HEK293 (cell line): ENCODE results near the gene RUFY2.

Source experiments
- BCL11A ChIP-seq: fragments of 450-650 bp; formaldehyde crosslinking; IDR thresholded peaks from 2 replicates; pipeline ENCODE4 v1.5.1; 2016; ENCODE audit warnings: low read depth, missing biosample characterization, missing genetic modification characterization
- FEZF1 ChIP-seq: fragments of 450-650 bp; formaldehyde crosslinking; IDR thresholded peaks from 2 replicates; pipeline ENCODE4 v1.5.1; 2016; ENCODE audit warnings: missing biosample characterization, missing genetic modification characterization
- HOXD13 ChIP-seq: sonication (generic); formaldehyde crosslinking; IDR thresholded peaks from 2 replicates; pipeline ENCODE4 v1.8.0; 2022; ENCODE audit warnings: missing genetic modification reagents, borderline replicate concordance
- IKZF3 ChIP-seq: fragments of 450-650 bp; IDR thresholded peaks from 2 replicates; pipeline ENCODE4 v1.5.0; 2018; ENCODE audit warnings: missing biosample characterization, mild to moderate bottlenecking, missing genetic modification characterization, moderate library complexity
- KLF16 ChIP-seq: fragments of 450-650 bp; formaldehyde crosslinking; IDR thresholded peaks from 2 replicates; pipeline ENCODE4 v1.5.1; 2017; ENCODE audit warnings: missing biosample characterization, missing genetic modification characterization
- RBAK ChIP-seq: fragments of 450-650 bp; formaldehyde crosslinking; IDR thresholded peaks from 2 replicates; pipeline ENCODE4 v1.5.1; 2016; ENCODE audit warnings: missing biosample characterization, missing genetic modification characterization
- SCRT1 ChIP-seq: fragments of 450-650 bp; formaldehyde crosslinking; IDR thresholded peaks from 2 replicates; pipeline ENCODE4 v1.5.1; 2016; ENCODE audit warnings: missing biosample characterization, missing genetic modification characterization, borderline replicate concordance
- SP3 ChIP-seq: fragments of 450-650 bp; formaldehyde crosslinking; IDR thresholded peaks from 2 replicates; pipeline ENCODE4 v1.5.1; 2016; ENCODE audit warnings: missing biosample characterization, missing genetic modification characterization
- TCF7L2 ChIP-seq: IDR thresholded peaks from 2 replicates; pipeline ENCODE4 v1.6.1; 2011; ENCODE audit warnings: low read depth, mild to moderate bottlenecking, inconsistent platforms, low read length, moderate library complexity, borderline replicate concordance
- TRIM28 ChIP-seq: IDR thresholded peaks from 2 replicates; pipeline ENCODE4 v1.6.1; 2011; ENCODE audit warnings: low read length, control low read depth, borderline replicate concordance
- ZIC2 ChIP-seq: fragments of 450-650 bp; formaldehyde crosslinking; IDR thresholded peaks from 2 replicates; pipeline ENCODE4 v1.5.1; 2016; ENCODE audit warnings: missing biosample characterization, missing genetic modification characterization
- ZNF146 ChIP-seq: fragments of 450-650 bp; formaldehyde crosslinking; IDR thresholded peaks from 2 replicates; pipeline ENCODE4 v1.5.1; 2016; ENCODE audit warnings: missing biosample characterization, missing genetic modification characterization
- ZNF16 ChIP-seq: fragments of 450-650 bp; formaldehyde crosslinking; IDR thresholded peaks from 2 replicates; pipeline ENCODE4 v1.5.1; 2016; ENCODE audit warnings: low read depth, missing biosample characterization, missing genetic modification characterization
- ZNF341 ChIP-seq: fragments of 450-650 bp; formaldehyde crosslinking; IDR thresholded peaks from 2 replicates; pipeline ENCODE4; 2016; ENCODE audit warnings: low read depth, missing biosample characterization, missing genetic modification characterization
- ZNF433 ChIP-seq: fragments of 450-650 bp; formaldehyde crosslinking; IDR thresholded peaks from 2 replicates; pipeline ENCODE4 v1.5.1; 2016; ENCODE audit warnings: missing biosample characterization, missing genetic modification characterization, low read depth
- ZNF530 ChIP-seq: fragments of 450-650 bp; formaldehyde crosslinking; IDR thresholded peaks from 2 replicates; pipeline ENCODE4 v1.5.1; 2016; ENCODE audit warnings: low read depth, missing biosample characterization, missing genetic modification characterization
- ZNF561 ChIP-seq: fragments of 450-650 bp; IDR thresholded peaks from 2 replicates; pipeline ENCODE4 v1.5.1; 2018; ENCODE audit warnings: missing biosample characterization, missing genetic modification characterization, borderline replicate concordance
- ZNF585B ChIP-seq: fragments of 450-650 bp; formaldehyde crosslinking; IDR thresholded peaks from 2 replicates; pipeline ENCODE4 v1.5.1; 2016; ENCODE audit warnings: missing biosample characterization, missing genetic modification characterization
- ZNF768 ChIP-seq: fragments of 450-650 bp; formaldehyde crosslinking; IDR thresholded peaks from 2 replicates; pipeline ENCODE4 v1.5.1; 2018; ENCODE audit warnings: missing biosample characterization, mild to moderate bottlenecking, missing genetic modification characterization
- ZNF785 ChIP-seq: fragments of 450-650 bp; formaldehyde crosslinking; IDR thresholded peaks from 2 replicates; pipeline ENCODE4 v1.5.1; 2016; ENCODE audit warnings: missing biosample characterization, missing genetic modification characterization
- ZNF791 ChIP-seq: fragments of 450-650 bp; formaldehyde crosslinking; IDR thresholded peaks from 2 replicates; pipeline ENCODE4 v1.5.1; 2016; ENCODE audit warnings: missing biosample characterization, missing genetic modification characterization
- ZNF792 ChIP-seq: fragments of 450-650 bp; formaldehyde crosslinking; IDR thresholded peaks from 2 replicates; pipeline ENCODE4 v1.5.1; 2016; ENCODE audit warnings: missing biosample characterization, missing genetic modification characterization
- ZNF843 ChIP-seq: fragments of 450-650 bp; formaldehyde crosslinking; IDR thresholded peaks from 2 replicates; pipeline ENCODE4 v1.5.1; 2016; ENCODE audit warnings: missing biosample characterization, missing genetic modification characterization
- TF ChIP-seq, protein P1 (sequence below): fragments of 450-650 bp; formaldehyde crosslinking; IDR thresholded peaks from 2 replicates; pipeline ENCODE4 v1.5.1; 2016; ENCODE audit warnings: missing biosample characterization, missing genetic modification characterization
- TF ChIP-seq, protein P2 (sequence below): fragments of 450-650 bp; formaldehyde crosslinking; IDR thresholded peaks from 2 replicates; pipeline ENCODE4 v1.5.1; 2016; ENCODE audit warnings: missing biosample characterization, missing genetic modification characterization
- TF ChIP-seq, protein P3 (sequence below): fragments of 450-650 bp; formaldehyde crosslinking; IDR thresholded peaks from 2 replicates; pipeline ENCODE4 v1.5.1; 2016; ENCODE audit warnings: missing biosample characterization, missing genetic modification characterization
- TF ChIP-seq, protein P4 (sequence below): fragments of 450-650 bp; formaldehyde crosslinking; IDR thresholded peaks from 2 replicates; pipeline ENCODE4 v1.5.1; 2017; ENCODE audit warnings: missing biosample characterization, missing genetic modification characterization
- TF ChIP-seq, protein P5 (sequence below): fragments of 450-650 bp; formaldehyde crosslinking; IDR thresholded peaks from 2 replicates; pipeline ENCODE4 v1.5.1; 2016; ENCODE audit warnings: missing biosample characterization, missing genetic modification characterization
- TF ChIP-seq, protein P6 (sequence below): fragments of 450-650 bp; formaldehyde crosslinking; IDR thresholded peaks from 2 replicates; pipeline ENCODE4 v1.5.1; 2016; ENCODE audit warnings: missing biosample characterization, missing genetic modification characterization
- TF ChIP-seq, protein P7 (sequence below): fragments of 450-650 bp; formaldehyde crosslinking; IDR thresholded peaks from 2 replicates; pipeline ENCODE4 v1.5.1; 2016; ENCODE audit warnings: missing biosample characterization, missing genetic modification characterization

The RUFY2 gene

DNA sequence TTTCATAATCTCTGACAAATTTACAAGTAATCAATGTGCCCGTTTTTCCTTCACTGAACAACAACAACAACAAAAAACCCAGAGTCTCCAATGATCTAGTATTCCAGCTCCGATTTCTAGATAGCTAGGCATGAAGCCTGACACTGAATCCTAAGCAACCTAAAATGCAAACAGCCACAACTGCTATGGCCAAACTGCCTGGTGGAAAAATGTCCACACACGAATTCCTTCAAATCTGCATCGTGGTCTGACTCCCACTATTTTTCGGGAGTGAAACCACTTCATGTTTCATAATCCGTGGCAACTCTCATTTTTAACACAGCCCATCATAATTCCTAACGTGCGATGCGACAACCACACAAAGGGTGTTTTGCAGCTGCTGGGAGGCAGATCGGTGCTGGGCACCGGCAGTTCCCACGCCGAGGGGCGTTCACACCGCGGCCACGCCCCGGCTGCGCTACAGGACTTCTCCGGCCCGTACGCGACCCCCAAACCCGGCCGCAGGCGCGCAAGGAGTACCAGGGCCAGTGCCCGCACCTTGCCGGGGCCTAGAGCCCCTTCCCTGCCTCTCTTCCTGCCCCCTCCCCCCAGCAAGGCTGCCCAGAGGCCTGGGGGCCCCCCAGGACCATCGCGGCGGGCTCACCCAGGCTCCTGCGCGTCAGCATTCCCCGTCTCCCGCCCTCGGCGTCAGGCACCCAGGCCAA, 814 bp downstream of the RUFY2 start (continued):
- TF ChIP-seq ZNF16: no peak
- TF ChIP-seq, protein P1, sequence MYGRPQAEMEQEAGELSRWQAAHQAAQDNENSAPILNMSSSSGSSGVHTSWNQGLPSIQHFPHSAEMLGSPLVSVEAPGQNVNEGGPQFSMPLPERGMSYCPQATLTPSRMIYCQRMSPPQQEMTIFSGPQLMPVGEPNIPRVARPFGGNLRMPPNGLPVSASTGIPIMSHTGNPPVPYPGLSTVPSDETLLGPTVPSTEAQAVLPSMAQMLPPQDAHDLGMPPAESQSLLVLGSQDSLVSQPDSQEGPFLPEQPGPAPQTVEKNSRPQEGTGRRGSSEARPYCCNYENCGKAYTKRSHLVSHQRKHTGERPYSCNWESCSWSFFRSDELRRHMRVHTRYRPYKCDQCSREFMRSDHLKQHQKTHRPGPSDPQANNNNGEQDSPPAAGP: no peak; the same call in 1 of the 2 replicates
- no peak for TF ChIP-seq TCF7L2
- peak; percentile 43; the same call in 1 of the 2 replicates for TF ChIP-seq KLF16 (tag by site-specific recombination)
- peak; percentile 32; the same call in 1 of the 2 replicates for TF ChIP-seq IKZF3
- no peak for TF ChIP-seq ZNF843 (tag by site-specific recombination)
- TF ChIP-seq ZNF792 (tag by site-specific recombination): no peak
- TF ChIP-seq, protein P2, sequence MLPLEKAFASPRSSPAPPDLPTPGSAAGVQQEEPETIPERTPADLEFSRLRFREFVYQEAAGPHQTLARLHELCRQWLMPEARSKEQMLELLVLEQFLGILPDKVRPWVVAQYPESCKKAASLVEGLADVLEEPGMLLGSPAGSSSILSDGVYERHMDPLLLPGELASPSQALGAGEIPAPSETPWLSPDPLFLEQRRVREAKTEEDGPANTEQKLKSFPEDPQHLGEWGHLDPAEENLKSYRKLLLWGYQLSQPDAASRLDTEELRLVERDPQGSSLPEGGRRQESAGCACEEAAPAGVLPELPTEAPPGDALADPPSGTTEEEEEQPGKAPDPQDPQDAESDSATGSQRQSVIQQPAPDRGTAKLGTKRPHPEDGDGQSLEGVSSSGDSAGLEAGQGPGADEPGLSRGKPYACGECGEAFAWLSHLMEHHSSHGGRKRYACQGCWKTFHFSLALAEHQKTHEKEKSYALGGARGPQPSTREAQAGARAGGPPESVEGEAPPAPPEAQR (tag by site-specific recombination): no peak
- TF ChIP-seq, protein P3, sequence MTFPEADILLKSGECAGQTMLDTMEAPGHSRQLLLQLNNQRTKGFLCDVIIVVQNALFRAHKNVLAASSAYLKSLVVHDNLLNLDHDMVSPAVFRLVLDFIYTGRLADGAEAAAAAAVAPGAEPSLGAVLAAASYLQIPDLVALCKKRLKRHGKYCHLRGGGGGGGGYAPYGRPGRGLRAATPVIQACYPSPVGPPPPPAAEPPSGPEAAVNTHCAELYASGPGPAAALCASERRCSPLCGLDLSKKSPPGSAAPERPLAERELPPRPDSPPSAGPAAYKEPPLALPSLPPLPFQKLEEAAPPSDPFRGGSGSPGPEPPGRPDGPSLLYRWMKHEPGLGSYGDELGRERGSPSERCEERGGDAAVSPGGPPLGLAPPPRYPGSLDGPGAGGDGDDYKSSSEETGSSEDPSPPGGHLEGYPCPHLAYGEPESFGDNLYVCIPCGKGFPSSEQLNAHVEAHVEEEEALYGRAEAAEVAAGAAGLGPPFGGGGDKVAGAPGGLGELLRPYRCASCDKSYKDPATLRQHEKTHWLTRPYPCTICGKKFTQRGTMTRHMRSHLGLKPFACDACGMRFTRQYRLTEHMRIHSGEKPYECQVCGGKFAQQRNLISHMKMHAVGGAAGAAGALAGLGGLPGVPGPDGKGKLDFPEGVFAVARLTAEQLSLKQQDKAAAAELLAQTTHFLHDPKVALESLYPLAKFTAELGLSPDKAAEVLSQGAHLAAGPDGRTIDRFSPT (tag by site-specific recombination): peak; percentile 75
- peak; percentile 53; the same call in 1 of the 2 replicates for TF ChIP-seq ZIC2
- TF ChIP-seq, protein P4, sequence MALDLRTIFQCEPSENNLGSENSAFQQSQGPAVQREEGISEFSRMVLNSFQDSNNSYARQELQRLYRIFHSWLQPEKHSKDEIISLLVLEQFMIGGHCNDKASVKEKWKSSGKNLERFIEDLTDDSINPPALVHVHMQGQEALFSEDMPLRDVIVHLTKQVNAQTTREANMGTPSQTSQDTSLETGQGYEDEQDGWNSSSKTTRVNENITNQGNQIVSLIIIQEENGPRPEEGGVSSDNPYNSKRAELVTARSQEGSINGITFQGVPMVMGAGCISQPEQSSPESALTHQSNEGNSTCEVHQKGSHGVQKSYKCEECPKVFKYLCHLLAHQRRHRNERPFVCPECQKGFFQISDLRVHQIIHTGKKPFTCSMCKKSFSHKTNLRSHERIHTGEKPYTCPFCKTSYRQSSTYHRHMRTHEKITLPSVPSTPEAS (tag by site-specific recombination): no peak
- no peak for TF ChIP-seq ZNF530 (tag by site-specific recombination)
- TF ChIP-seq, protein P5, sequence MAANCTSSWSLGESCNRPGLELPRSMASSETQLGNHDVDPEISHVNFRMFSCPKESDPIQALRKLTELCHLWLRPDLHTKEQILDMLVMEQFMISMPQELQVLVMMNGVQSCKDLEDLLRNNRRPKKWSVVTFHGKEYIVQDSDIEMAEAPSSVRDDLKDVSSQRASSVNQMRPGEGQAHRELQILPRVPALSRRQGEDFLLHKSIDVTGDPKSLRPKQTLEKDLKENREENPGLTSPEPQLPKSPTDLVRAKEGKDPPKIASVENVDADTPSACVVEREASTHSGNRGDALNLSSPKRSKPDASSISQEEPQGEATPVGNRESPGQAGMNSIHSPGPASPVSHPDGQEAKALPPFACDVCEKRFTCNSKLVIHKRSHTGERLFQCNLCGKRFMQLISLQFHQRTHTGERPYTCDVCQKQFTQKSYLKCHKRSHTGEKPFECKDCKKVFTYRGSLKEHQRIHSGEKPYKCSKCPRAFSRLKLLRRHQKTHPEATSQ (tag by site-specific recombination): no peak
- no peak for TF ChIP-seq FEZF1 (tag by site-specific recombination)
- peak; percentile 72 for TF ChIP-seq SP3 (tag by site-specific recombination)
- TF ChIP-seq ZNF768 (tag by site-specific recombination): no peak
- TF ChIP-seq ZNF785 (tag by site-specific recombination): no peak
- TF ChIP-seq ZNF561 (tag by site-specific recombination): 0 out of 2 replicates have a peak, but pooled peaks have one; percentile 14
- TF ChIP-seq ZNF433 (tag by site-specific recombination): no peak
- no peak for TF ChIP-seq HOXD13 (CRISPR knock-in tag)
- no peak for TF ChIP-seq ZNF146
- TF ChIP-seq, protein P6, sequence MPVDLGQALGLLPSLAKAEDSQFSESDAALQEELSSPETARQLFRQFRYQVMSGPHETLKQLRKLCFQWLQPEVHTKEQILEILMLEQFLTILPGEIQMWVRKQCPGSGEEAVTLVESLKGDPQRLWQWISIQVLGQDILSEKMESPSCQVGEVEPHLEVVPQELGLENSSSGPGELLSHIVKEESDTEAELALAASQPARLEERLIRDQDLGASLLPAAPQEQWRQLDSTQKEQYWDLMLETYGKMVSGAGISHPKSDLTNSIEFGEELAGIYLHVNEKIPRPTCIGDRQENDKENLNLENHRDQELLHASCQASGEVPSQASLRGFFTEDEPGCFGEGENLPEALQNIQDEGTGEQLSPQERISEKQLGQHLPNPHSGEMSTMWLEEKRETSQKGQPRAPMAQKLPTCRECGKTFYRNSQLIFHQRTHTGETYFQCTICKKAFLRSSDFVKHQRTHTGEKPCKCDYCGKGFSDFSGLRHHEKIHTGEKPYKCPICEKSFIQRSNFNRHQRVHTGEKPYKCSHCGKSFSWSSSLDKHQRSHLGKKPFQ (tag by site-specific recombination): peak; percentile 100
- TF ChIP-seq TRIM28: no peak
- no peak for TF ChIP-seq RBAK (tag by site-specific recombination)
- TF ChIP-seq ZNF585B (tag by site-specific recombination): no peak
- no peak for TF ChIP-seq BCL11A (tag by site-specific recombination)
- TF ChIP-seq ZNF341 (tag by site-specific recombination): peak; percentile 71
- TF ChIP-seq, protein P7, sequence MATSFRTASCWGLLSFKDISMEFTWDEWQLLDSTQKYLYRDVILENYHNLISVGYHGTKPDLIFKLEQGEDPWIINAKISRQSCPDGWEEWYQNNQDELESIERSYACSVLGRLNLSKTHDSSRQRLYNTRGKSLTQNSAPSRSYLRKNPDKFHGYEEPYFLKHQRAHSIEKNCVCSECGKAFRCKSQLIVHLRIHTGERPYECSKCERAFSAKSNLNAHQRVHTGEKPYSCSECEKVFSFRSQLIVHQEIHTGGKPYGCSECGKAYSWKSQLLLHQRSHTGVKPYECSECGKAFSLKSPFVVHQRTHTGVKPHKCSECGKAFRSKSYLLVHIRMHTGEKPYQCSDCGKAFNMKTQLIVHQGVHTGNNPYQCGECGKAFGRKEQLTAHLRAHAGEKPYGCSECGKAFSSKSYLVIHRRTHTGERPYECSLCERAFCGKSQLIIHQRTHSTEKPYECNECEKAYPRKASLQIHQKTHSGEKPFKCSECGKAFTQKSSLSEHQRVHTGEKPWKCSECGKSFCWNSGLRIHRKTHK (tag by site-specific recombination): no peak
- no peak for TF ChIP-seq SCRT1
- TF ChIP-seq ZNF791 (tag by site-specific recombination): no peak
